Activated CD4-positive, CD25-positive, alpha-beta regulatory T cell (primary cell): ENCODE data around the gene SLC9A9.
A peak's percentile ranks its signal among the peaks of the same experiment; 100 is the strongest.
"Not testable (repeated sequence)": the region's sequence is repeated elsewhere in the genome, so short reads cannot be mapped to it uniquely, and the experiment has no call there.

ENCODE experiments used
- DNase-seq, 4 experiments: peaks; one replicate each; lab custom pipeline; 2025; lab: John Stamatoyannopoulos, UW

SLC9A9 gene

DNA sequence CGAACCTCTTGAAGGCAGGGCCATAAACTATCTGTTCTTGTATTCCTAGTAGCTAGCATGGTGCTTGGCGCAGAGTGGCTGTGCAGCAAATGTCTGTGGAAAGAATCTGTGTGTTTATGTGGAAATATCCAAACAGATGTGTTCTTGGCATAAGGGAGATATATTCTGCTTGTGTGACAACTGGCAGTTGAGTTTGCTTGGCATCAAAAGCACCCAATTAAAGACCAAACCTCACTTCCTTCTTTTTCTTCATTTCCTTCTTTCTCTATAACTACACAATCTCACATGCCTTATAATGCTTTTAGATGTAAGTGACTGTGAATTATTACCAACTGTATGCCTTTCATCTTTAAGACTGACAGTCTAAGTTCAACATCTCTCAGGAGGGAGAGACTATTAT, 296.5 kb downstream of the SLC9A9 start:
- no peak for DNase-seq

GRCh38 chr3:143548861-143549497, 299.3 kb downstream of the SLC9A9 start:
- DNase-seq = no peak

DNA sequence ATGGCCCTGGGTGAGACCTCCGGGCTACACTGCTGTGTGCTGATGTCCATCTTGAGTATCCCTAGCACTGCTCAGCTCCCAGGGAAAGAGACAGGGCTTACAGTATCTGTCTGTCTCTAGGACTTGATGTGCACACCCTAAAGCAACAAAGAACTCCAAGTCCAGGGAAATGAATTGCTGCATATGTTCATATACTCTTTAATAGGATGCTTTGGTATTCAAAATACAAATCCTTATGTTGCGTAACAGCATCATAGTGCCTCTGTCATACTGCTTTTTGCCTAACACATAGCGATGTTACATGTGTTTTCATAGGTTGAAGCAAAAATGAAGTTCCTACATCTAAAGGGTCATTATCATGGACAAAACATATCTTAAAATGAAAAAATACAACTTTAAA, 299.9 kb downstream of the SLC9A9 start:
- DNase-seq = no peak

- no peak for DNase-seq
Measured at GRCh38 chr3:143538577-143538981, 309.7 kb downstream of the SLC9A9 start.

- no peak for DNase-seq
Measured at GRCh38 chr3:143538061-143538460, 310.2 kb downstream of the SLC9A9 start.

- DNase-seq = no peak
Measured at GRCh38 chr3:143536817-143537535, 311.3 kb downstream of the SLC9A9 start.

DNA sequence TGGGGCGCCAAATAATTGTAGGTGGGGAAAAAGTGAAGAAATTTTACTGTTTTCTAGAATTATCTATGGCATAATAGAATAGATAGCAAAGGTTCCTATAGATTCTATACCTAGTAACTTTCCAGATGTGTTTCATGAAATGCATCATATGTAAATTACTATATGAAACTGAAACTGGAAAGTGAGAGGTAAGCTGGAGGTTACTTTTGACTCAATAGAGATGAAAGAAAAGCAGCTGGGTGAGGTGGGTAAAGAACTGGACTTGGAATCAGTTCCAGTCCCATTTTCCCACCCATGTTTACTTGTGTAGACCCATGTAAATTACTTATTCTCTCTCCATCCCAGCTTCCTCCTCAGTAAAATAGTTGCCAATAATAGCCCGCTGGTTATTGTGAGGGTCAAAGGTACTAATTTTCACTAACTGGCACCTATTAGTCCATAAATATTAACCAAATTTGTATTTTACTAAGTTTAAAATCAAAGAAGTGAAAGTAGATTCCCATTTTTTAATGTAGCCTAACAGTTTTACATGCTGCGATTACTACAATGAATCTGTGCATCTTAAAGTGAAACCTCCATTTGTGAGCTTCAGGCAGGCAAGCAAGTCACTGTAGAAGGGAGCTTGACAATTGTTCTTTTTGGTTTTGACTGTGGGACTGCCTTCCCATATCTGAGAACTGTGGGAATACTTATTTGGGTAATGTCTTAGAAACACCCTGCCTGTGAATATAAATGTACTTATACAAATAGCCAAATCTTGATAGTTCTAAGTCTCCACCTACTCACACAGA, 312.1 kb downstream of the SLC9A9 start:
- DNase-seq = no peak

DNA sequence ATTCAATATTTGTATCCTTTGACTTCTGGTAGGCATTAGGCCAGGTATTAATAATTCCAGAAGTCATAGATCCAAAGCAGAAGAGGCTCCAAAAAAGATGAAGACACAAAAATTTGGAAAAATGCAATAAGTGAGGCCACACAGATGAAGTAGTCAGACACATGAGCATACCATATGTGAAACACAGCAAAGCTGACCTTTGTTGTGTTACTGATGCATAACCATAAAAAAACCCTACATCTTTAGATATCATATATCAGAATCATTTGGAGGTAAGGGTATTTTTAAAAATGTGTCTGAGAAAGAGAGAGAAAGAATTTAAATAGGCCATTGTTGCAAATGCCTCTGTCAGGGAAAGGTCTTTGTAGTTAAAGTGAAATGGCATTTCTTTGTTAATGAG, 314.9 kb downstream of the SLC9A9 start:
- DNase-seq = no peak

DNA sequence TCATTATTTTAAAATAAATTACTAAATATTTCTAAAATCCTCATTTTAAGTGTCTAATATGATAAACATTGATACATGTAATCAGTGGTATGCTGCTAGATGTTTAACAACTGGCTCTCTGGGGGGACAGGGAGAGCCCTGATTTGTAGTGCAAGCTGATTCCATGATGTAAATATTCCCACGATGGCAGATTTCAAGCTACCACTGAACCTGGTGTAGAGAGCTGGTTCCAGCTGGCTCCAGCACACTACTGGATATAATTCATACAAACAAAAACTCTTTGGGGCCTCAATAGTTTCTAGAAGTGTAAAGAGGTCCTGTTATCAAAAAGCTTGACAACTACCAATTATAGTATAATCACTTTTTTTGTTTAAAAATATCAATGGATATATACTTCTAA, 316.2 kb downstream of the SLC9A9 start:
- no peak for DNase-seq

DNA sequence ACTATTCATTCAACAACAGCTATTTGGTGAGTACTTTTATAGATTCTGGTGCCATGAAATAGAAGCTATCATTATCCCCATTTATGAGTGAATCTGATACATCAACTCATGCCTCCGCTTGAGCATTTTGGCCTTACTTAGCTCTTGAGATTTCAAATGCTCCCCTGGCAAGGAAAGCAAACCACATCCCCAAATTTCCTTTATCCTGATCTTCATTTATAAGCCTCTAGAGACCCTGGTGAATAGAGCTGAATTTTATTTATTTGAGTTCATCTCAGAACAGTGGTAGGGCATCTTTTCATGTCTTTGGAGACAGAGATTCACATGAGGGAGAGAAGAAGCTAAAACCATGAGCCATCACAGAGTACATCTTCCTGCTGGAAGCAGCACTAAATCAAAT, 317.2 kb downstream of the SLC9A9 start:
- no peak for DNase-seq

- DNase-seq = no peak
Measured at GRCh38 chr3:143529798-143530197, 318.5 kb downstream of the SLC9A9 start.

- DNase-seq = peak in 1 of 4 experiments; percentile 2
Measured at GRCh38 chr3:143529018-143529478, 319.2 kb downstream of the SLC9A9 start.

- DNase-seq = no peak
Measured at GRCh38 chr3:143526011-143526545, 322.2 kb downstream of the SLC9A9 start.

- no peak for DNase-seq
Measured at GRCh38 chr3:143525408-143525807, 322.9 kb downstream of the SLC9A9 start.

DNA sequence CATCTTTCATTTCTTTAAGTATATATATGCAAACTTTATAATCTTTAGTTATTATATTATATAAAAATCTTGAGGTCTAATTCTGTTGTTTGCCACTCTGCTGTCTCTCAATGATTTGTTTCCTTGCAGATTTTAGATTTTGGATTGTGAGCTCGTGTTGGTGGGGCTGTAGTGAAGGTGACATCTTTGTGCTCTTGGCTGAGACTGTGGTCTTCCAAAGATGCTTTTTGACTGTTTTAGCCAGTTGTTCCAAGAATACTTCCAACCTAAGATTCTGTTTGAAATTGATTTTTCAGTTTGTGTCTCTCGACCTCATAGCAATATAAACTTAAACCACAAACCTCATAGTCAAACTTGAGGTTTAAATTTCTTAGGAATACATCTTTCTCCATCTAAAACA, 326.5 kb downstream of the SLC9A9 start:
- DNase-seq = no peak

- DNase-seq = not testable (repeated sequence)
Measured at GRCh38 chr3:143517131-143517530, 331.1 kb downstream of the SLC9A9 start.

DNA sequence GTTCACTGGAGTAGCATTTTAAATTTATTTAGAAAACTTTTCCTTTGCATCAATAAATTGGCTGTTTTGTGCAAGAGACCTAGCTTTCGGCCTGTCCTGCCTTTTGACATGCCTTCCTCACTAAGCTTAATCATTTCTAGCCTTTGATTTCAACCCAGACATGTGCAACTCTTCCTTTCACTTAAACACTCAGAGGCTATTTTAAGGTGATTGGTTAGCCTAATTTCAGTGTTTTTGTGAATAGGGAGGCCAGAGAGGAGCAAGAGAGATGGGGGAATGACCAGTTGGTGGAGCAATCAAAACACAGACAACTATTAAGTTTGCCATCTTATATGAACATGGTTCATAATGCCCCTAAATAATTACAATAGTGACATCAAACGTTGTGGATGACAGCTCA, 333.4 kb downstream of the SLC9A9 start:
- no peak for DNase-seq

- no peak for DNase-seq
Measured at GRCh38 chr3:143514109-143514508, 334.2 kb downstream of the SLC9A9 start.

DNA sequence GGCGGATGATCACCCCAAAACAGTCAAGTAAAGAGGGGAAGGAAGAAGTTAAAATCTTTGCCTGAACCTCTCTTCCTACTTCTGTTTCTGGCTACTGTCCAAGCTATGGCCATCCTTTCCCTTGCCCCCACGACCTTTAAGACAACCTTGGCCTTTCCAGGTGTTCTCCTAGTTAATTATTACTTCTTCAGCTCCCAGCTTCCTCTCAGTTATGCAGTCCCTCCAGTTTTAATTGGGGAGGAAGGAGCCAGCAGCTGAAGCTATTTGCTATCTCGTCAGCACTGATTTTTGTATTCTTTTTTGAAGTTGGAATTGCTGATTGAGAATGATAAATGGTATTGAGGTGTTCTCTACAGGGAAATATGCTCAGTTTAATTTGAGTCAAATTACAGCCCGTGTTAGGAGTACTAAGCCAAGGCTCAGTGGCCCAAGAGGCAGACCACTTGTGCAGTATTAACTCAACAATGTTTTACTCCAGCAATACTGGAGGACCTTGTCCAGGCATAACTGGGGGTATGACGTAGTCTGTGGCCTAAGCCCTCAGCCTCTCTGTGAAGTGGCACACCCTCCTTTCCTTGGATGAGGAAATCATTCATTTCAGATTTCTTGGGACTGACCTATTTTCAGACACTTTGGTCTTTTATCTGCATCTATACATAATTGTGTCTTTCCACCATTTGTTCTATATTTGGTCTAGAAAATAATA, 336.9 kb downstream of the SLC9A9 start:
- no peak for DNase-seq

- DNase-seq = no peak
Measured at GRCh38 chr3:143510601-143511000, 337.7 kb downstream of the SLC9A9 start.

GRCh38 chr3:143507735-143508580, 340.3 kb downstream of the SLC9A9 start:
- no peak for DNase-seq
